Parathyroid adenoma (tissue), 2 donors: ENCODE measurements around the gene WASHC3.

Source experiments
- H2AFZ ChIP-seq: fragments of 300-600 bp; sonication (generic); one replicate; pipeline ENCODE4 v1.7.0; 2017; ENCODE audit warnings: antibody characterized with exemption, mild to moderate bottlenecking
- H3K27ac ChIP-seq: fragments of 300-600 bp; sonication (generic); one replicate; pipeline ENCODE4 v1.7.0; 2017
- H3K27me3 ChIP-seq: fragments of 300-600 bp; sonication (generic); one replicate; pipeline ENCODE4 v1.7.0; 2017; ENCODE audit warnings: low read length; ENCODE audit not compliant: control insufficient read depth, insufficient read depth
- H3K36me3 ChIP-seq: fragments of 300-600 bp; sonication (generic); one replicate; pipeline ENCODE4 v1.7.0; 2017; ENCODE audit warnings: low read length; ENCODE audit not compliant: control insufficient read depth, insufficient read depth
- H3K4me1 ChIP-seq: fragments of 300-600 bp; sonication (generic); one replicate; pipeline ENCODE4 v1.7.0; 2017; ENCODE audit warnings: control low read depth
- H3K4me2 ChIP-seq: fragments of 300-600 bp; sonication (generic); one replicate; pipeline ENCODE4 v1.7.0; 2017; ENCODE audit warnings: low read length
- H3K4me3 ChIP-seq: fragments of 300-600 bp; sonication (generic); one replicate; pipeline ENCODE4 v1.7.0; 2017; ENCODE audit warnings: low read depth, low read length
- H3K79me2 ChIP-seq: fragments of 300-600 bp; sonication (generic); one replicate; pipeline ENCODE4 v1.7.0; 2017; ENCODE audit warnings: control low read depth
- H3K9ac ChIP-seq: fragments of 300-600 bp; sonication (generic); one replicate; pipeline ENCODE4 v1.7.0; 2017; ENCODE audit warnings: mild to moderate bottlenecking
- H3K9me3 ChIP-seq: fragments of 300-600 bp; sonication (generic); one replicate; pipeline ENCODE4 v1.7.0; 2017; ENCODE audit warnings: low read length; ENCODE audit not compliant: control insufficient read depth
- CTCF ChIP-seq: fragments of 300-600 bp; sonication (generic); IDR thresholded peaks from one replicate; pipeline ENCODE4 v1.7.0; 2017; ENCODE audit warnings: antibody characterized with exemption, mild to moderate bottlenecking
- donor health status: primary hyperparathyroidism.

The WASHC3 gene

GRCh38 chr12:102031852-102032251, 29.9 kb downstream of the WASHC3 start:
- Histone ChIP-seq H3K27ac (no peak overlapping the region), H3K4me2 (no peak overlapping the region)

GRCh38 chr12:102029141-102029540, 32.6 kb downstream of the WASHC3 start:
- H3K27ac ChIP-seq, result no peak overlapping the region

More at GRCh38 chr12:102031852-102032251, 29.9 kb downstream of the WASHC3 start:
- H3K4me1 ChIP-seq, result no peaks in the 10 kb centered on the region
- H3K9me3 ChIP-seq, result no peaks in the 10 kb centered on the region
- H3K9ac ChIP-seq, result no peak overlapping the region
- no peak overlapping the region for H2AFZ ChIP-seq
- H3K36me3 ChIP-seq, result no peaks in the 10 kb centered on the region
- H3K4me3 ChIP-seq, result no peak overlapping the region
- no peaks in the 10 kb centered on the region for H3K79me2 ChIP-seq
- TF ChIP-seq CTCF, result no peak
- no peaks in the 10 kb centered on the region for H3K27me3 ChIP-seq

GRCh38 chr12:102026728-102027127, 35.1 kb downstream of the WASHC3 start:
- Histone ChIP-seq H2AFZ (no peak overlapping the region), H3K27ac (no peak overlapping the region)

More at GRCh38 chr12:102029141-102029540, 32.6 kb downstream of the WASHC3 start:
- Histone ChIP-seq H3K4me3 (no peak overlapping the region), H3K36me3 (no peaks in the 10 kb centered on the region), H3K4me1 (no peaks in the 10 kb centered on the region), H3K9ac (no peak overlapping the region), H3K27me3 (no peaks in the 10 kb centered on the region), H3K79me2 (no peaks in the 10 kb centered on the region), H3K9me3 (no peaks in the 10 kb centered on the region), H2AFZ (no peak overlapping the region), H3K4me2 (no peak overlapping the region)
- no peak for TF ChIP-seq CTCF

GRCh38 chr12:102024765-102025164, 37.0 kb downstream of the WASHC3 start:
- H3K4me3 ChIP-seq, result no peak overlapping the region
- H2AFZ ChIP-seq, result no peak overlapping the region
- H3K9me3 ChIP-seq, result no peaks in the 10 kb centered on the region
- no peaks in the 10 kb centered on the region for H3K79me2 ChIP-seq
- peaks cover 10% of the 10 kb centered on the region for H3K4me1 ChIP-seq
- no peak for TF ChIP-seq CTCF
- no peaks in the 10 kb centered on the region for H3K27me3 ChIP-seq
- H3K36me3 ChIP-seq, result no peaks in the 10 kb centered on the region
- no peak overlapping the region for H3K9ac ChIP-seq
- H3K4me2 ChIP-seq, result no peak overlapping the region
- H3K27ac ChIP-seq, result no peak overlapping the region

More at GRCh38 chr12:102026728-102027127, 35.1 kb downstream of the WASHC3 start:
- Histone ChIP-seq H3K79me2 (no peaks in the 10 kb centered on the region), H3K4me2 (no peak overlapping the region), H3K4me3 (no peak overlapping the region), H3K9me3 (no peaks in the 10 kb centered on the region), H3K9ac (no peak overlapping the region), H3K27me3 (no peaks in the 10 kb centered on the region), H3K36me3 (no peaks in the 10 kb centered on the region), H3K4me1 (peaks cover 4% of the 10 kb centered on the region)
- TF ChIP-seq CTCF, result no peak

- H3K27ac ChIP-seq, result no peak overlapping the region
- TF ChIP-seq CTCF, result no peak
Observed at GRCh38 chr12:102023343-102023930, 38.4 kb downstream of the WASHC3 start.

More at GRCh38 chr12:102023343-102023930, 38.4 kb downstream of the WASHC3 start:
- Histone ChIP-seq H3K4me2 (no peak overlapping the region), H3K36me3 (no peaks in the 10 kb centered on the region), H3K27me3 (no peaks in the 10 kb centered on the region), H3K79me2 (no peaks in the 10 kb centered on the region), H3K9ac (no peak overlapping the region), H3K4me3 (no peak overlapping the region), H3K4me1 (peaks cover 10% of the 10 kb centered on the region), H3K9me3 (no peaks in the 10 kb centered on the region), H2AFZ (no peak overlapping the region)
